VCaP (cell line): ENCODE data around the gene ANKFN1.

ENCODE experiments used
- H3K27ac ChIP-seq: fragments of 450-650 bp; 2 replicates; pipeline ENCODE4 v1.5.1; 2017
- TF ChIP-seq, protein P1 (sequence below): fragments of 450-650 bp; conservative IDR thresholded peaks from 2 replicates; pipeline ENCODE4 v1.5.1; 2017; ENCODE audit warnings: mild to moderate bottlenecking, moderate library complexity

ANKFN1 gene

GRCh38 chr17:56465886-56466285 is 312.6 kb downstream of the ANKFN1 start:
- no peak overlapping the region for H3K27ac ChIP-seq
- TF ChIP-seq, protein P1, sequence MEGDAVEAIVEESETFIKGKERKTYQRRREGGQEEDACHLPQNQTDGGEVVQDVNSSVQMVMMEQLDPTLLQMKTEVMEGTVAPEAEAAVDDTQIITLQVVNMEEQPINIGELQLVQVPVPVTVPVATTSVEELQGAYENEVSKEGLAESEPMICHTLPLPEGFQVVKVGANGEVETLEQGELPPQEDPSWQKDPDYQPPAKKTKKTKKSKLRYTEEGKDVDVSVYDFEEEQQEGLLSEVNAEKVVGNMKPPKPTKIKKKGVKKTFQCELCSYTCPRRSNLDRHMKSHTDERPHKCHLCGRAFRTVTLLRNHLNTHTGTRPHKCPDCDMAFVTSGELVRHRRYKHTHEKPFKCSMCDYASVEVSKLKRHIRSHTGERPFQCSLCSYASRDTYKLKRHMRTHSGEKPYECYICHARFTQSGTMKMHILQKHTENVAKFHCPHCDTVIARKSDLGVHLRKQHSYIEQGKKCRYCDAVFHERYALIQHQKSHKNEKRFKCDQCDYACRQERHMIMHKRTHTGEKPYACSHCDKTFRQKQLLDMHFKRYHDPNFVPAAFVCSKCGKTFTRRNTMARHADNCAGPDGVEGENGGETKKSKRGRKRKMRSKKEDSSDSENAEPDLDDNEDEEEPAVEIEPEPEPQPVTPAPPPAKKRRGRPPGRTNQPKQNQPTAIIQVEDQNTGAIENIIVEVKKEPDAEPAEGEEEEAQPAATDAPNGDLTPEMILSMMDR, result no peak

DNA sequence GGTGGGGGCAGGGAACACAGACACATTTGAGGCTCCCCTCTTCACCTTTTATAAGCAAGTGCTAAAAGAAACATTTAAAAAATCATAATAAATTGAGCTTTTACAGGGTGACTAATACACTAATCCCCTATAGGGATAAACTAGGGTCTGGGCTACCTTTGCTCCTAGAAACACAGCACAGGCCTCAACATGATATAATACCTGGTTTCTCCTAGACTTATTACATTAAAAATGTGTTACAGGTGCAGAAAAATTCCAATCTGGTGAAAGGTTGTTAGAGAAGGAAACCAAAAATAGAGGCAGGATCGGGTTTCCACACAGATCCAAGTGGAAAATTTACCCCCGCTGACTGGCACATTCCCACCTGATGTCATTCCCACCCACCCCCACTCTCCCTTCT is 315.6 kb downstream of the ANKFN1 start:
- TF ChIP-seq, protein P1, result no peak
- no peak overlapping the region for H3K27ac ChIP-seq

GRCh38 chr17:56471696-56472095 is 318.4 kb downstream of the ANKFN1 start:
- H3K27ac ChIP-seq, result no peak overlapping the region
- TF ChIP-seq, protein P1, result no peak

- TF ChIP-seq, protein P1, result no peak
- no peak overlapping the region for H3K27ac ChIP-seq
Measured at GRCh38 chr17:56475116-56475515, 321.8 kb downstream of the ANKFN1 start.

- H3K27ac ChIP-seq, result no peak overlapping the region
Measured at GRCh38 chr17:56478836-56479447, 325.7 kb downstream of the ANKFN1 start.

DNA sequence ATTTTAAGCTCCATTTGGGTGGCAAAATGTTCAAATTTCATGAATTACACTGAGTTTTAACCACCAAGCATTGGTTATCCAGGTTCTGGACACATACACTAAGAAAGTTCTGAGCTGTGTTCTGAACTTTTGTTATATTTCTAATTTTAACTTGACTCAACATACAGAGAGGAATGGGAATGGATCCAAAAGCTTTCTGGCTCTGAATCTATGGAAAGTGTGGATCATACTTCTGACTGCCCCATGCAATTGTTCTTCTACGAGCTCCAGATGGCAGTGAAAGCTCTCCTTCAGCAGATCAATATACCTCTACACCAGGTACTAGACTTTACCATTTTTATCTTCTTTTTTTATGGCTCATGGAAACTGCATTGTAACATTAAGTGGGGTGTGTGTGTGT is 327.2 kb downstream of the ANKFN1 start:
- TF ChIP-seq, protein P1, result no peak
- no peak overlapping the region for H3K27ac ChIP-seq

More at GRCh38 chr17:56478836-56479447, 325.7 kb downstream of the ANKFN1 start:
- TF ChIP-seq, protein P1, result peak; percentile 79

DNA sequence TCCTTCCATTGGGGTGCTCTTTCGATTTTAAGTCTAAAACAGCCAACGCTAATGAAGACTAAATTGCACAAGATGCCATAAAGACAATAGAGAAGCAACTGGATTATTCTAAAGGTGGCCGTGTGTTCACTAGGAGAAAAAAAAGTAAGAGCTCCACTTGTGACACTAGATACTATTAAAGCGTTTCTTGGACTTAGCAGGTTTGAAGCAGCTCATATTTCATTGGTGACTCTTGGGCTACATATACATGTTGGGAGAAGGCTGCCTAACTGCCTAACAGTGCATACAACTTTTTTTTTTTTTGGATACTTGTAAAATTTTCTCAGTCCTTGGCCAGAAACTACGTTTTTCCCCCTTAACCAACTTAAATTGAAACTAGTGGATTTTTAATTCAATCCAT is 328.4 kb downstream of the ANKFN1 start:
- TF ChIP-seq, protein P1, result no peak
- no peak overlapping the region for H3K27ac ChIP-seq
